Hindlimb muscle (tissue), 1 donor: ENCODE results near the gene OXCT2. TPM values are rescaled to one million over a fixed set of nuclear protein-coding genes. Genes with fewer than 3 reads are reported as not detected.
"Not testable (repeated sequence)": the region's sequence is repeated elsewhere in the genome, so short reads cannot be mapped to it uniquely, and the experiment has no call there.

Experiments
- DNase-seq: peaks from one replicate; pipeline ENCODE4 v3.0.0-alpha.2; 2013
- polyA plus RNA-seq: library from polyadenylated mRNA; unstranded; fragments of 120-200 nt; gene quantifications from one replicate; pipeline ENCODE4 v1.2.1, GENCODE V29; 2013; ENCODE audit not compliant: insufficient read length

Gene OXCT2
- polyA plus RNA-seq, 1 donor, result 0.37 TPM

GRCh38 chr1:39787108-39787375 is 15.9 kb upstream of the OXCT2 start:
- not testable (repeated sequence) for DNase-seq

GRCh38 chr1:39786303-39787107 is 15.4 kb upstream of the OXCT2 start:
- not testable (repeated sequence) for DNase-seq

- DNase-seq, result not testable (repeated sequence)
These were observed 11.5 kb upstream of the OXCT2 start for GRCh38 chr1:39782685-39783084.

- no peak for DNase-seq
These were observed 11.0 kb upstream of the OXCT2 start for GRCh38 chr1:39782103-39782502.

- DNase-seq, result no peak
These were observed 10.2 kb upstream of the OXCT2 start for GRCh38 chr1:39781349-39781715.

- no peak for DNase-seq
These were observed 8.7 kb upstream of the OXCT2 start for GRCh38 chr1:39779821-39780220.

GRCh38 chr1:39779137-39779536 is 8.0 kb upstream of the OXCT2 start:
- no peak for DNase-seq

GRCh38 chr1:39778463-39779099 is 7.4 kb upstream of the OXCT2 start:
- DNase-seq, result not testable (repeated sequence)

- not testable (repeated sequence) for DNase-seq
These were observed 6.7 kb upstream of the OXCT2 start for GRCh38 chr1:39777896-39778295.

- DNase-seq, result no peak
These were observed 6.2 kb upstream of the OXCT2 start for GRCh38 chr1:39777306-39777705.

GRCh38 chr1:39776886-39777285 is 5.7 kb upstream of the OXCT2 start:
- DNase-seq, result no peak

- DNase-seq, result no peak
These were observed 5.2 kb upstream of the OXCT2 start for GRCh38 chr1:39776400-39776713.

GRCh38 chr1:39775676-39776399 is 4.7 kb upstream of the OXCT2 start:
- DNase-seq, result not testable (repeated sequence)

- not testable (repeated sequence) for DNase-seq
These were observed 4.0 kb upstream of the OXCT2 start for GRCh38 chr1:39775141-39775540.

GRCh38 chr1:39773369-39773979 is 2.3 kb upstream of the OXCT2 start:
- DNase-seq, result not testable (repeated sequence)

GRCh38 chr1:39770100-39771021 is 787 bp downstream of the OXCT2 start:
- DNase-seq, result not testable (repeated sequence)

GRCh38 chr1:39769502-39769901 is 1.6 kb downstream of the OXCT2 start:
- DNase-seq, result not testable (repeated sequence)

- not testable (repeated sequence) for DNase-seq
These were observed 4.7 kb downstream of the OXCT2 start for GRCh38 chr1:39766466-39766865.

GRCh38 chr1:39764512-39764911 is 6.6 kb downstream of the OXCT2 start:
- DNase-seq, result not testable (repeated sequence)

GRCh38 chr1:39763619-39764374 is 7.4 kb downstream of the OXCT2 start:
- not testable (repeated sequence) for DNase-seq
